ENCODE measurements around the gene EGF. TPM values are rescaled to one million over a fixed set of nuclear protein-coding genes. Genes with fewer than 3 reads are reported as not detected.

Gene EGF
- total RNA-seq, 2 donors from 2014 or later: 14.6 to 33.7 TPM

GRCh38 chr4:110005461-110006056, 92.9 kb downstream of the EGF start:
- H3K9ac ChIP-seq (ENCODE audit: extremely low read depth, low read length, poor library complexity, severe bottlenecking): no peak overlapping the region
- peaks cover 7% of the 10 kb centered on the region for H3K36me3 ChIP-seq (ENCODE audit: control insufficient read depth, insufficient read depth, low read length)
- H3K9me3 ChIP-seq (ENCODE audit: control insufficient read depth, low read length): no peaks in the 10 kb centered on the region
- H3K27ac ChIP-seq (ENCODE audit: low read depth, low read length): no peak overlapping the region
- no peak overlapping the region for H3K27ac Mint-ChIP-seq
- no peak for DNase-seq
- 0 to 53% methylated on average over 1 of the region's 1 CpG for WGBS, 2 experiments (ENCODE audit: insufficient coverage in 1 of 2, insufficient read length in 1 of 2)
- H3K4me1 Mint-ChIP-seq: peaks cover 10% of the 10 kb centered on the region
- no peak overlapping the region for H3K4me3 Mint-ChIP-seq
- no peaks in the 10 kb centered on the region for H3K4me1 ChIP-seq (ENCODE audit: control insufficient read depth, insufficient read depth, low read length)
- peaks cover 3% of the 10 kb centered on the region for H3K36me3 Mint-ChIP-seq (ENCODE audit: low read depth)
- H3K27me3 ChIP-seq (ENCODE audit: control insufficient read depth, insufficient read depth, low read length, poor library complexity, severe bottlenecking): no peaks in the 10 kb centered on the region
- no peak overlapping the region for H3K4me3 ChIP-seq (ENCODE audit: low read length)
- peak; percentile 91 for TF ChIP-seq CTCF (conservative IDR thresholded peaks at IDR 0.05)
- no peaks in the 10 kb centered on the region for H3K9me3 Mint-ChIP-seq
- no peaks in the 10 kb centered on the region for H3K27me3 Mint-ChIP-seq (ENCODE audit: insufficient read depth)

GRCh38 chr4:110007217-110007616, 94.5 kb downstream of the EGF start:
- H3K4me1 ChIP-seq (ENCODE audit: control insufficient read depth, insufficient read depth, low read length): no peaks in the 10 kb centered on the region
- H3K4me1 Mint-ChIP-seq: peaks cover 10% of the 10 kb centered on the region
- H3K9ac ChIP-seq (ENCODE audit: extremely low read depth, low read length, poor library complexity, severe bottlenecking): no peak overlapping the region
- H3K4me3 ChIP-seq (ENCODE audit: low read length): no peak overlapping the region
- H3K27me3 Mint-ChIP-seq (ENCODE audit: insufficient read depth): no peaks in the 10 kb centered on the region
- H3K4me3 Mint-ChIP-seq: no peak overlapping the region
- TF ChIP-seq CTCF (conservative IDR thresholded peaks at IDR 0.05): no peak
- H3K36me3 ChIP-seq (ENCODE audit: control insufficient read depth, insufficient read depth, low read length): no peaks in the 10 kb centered on the region
- DNase-seq: no peak
- no peaks in the 10 kb centered on the region for H3K9me3 Mint-ChIP-seq
- no peaks in the 10 kb centered on the region for H3K27me3 ChIP-seq (ENCODE audit: control insufficient read depth, insufficient read depth, low read length, poor library complexity, severe bottlenecking)
- no peak overlapping the region for H3K27ac Mint-ChIP-seq
- 96% methylated on average over 3 of the region's 3 CpGs; no CpG with 5 or more reads in 1 of the 2 experiments for WGBS, 2 experiments (ENCODE audit: insufficient coverage in 1 of 2, insufficient read length in 1 of 2)
- peaks cover 8% of the 10 kb centered on the region for H3K36me3 Mint-ChIP-seq (ENCODE audit: low read depth)
- H3K9me3 ChIP-seq (ENCODE audit: control insufficient read depth, low read length): no peaks in the 10 kb centered on the region
- H3K27ac ChIP-seq (ENCODE audit: low read depth, low read length): no peak overlapping the region

- H3K4me1 Mint-ChIP-seq: peaks cover 18% of the 10 kb centered on the region
- H3K27ac ChIP-seq (ENCODE audit: low read depth, low read length): no peak overlapping the region
- no peaks in the 10 kb centered on the region for H3K27me3 ChIP-seq (ENCODE audit: control insufficient read depth, insufficient read depth, low read length, poor library complexity, severe bottlenecking)
- no peak for TF ChIP-seq CTCF (conservative IDR thresholded peaks at IDR 0.05)
- no peak overlapping the region for H3K27ac Mint-ChIP-seq
- H3K36me3 Mint-ChIP-seq (ENCODE audit: low read depth): peaks cover 5% of the 10 kb centered on the region
- H3K36me3 ChIP-seq (ENCODE audit: control insufficient read depth, insufficient read depth, low read length): no peaks in the 10 kb centered on the region
- DNase-seq: no peak
- H3K4me3 Mint-ChIP-seq: no peak overlapping the region
- peaks cover 4% of the 10 kb centered on the region for H3K4me1 ChIP-seq (ENCODE audit: control insufficient read depth, insufficient read depth, low read length)
- H3K9me3 Mint-ChIP-seq: no peaks in the 10 kb centered on the region
- no peaks in the 10 kb centered on the region for H3K27me3 Mint-ChIP-seq (ENCODE audit: insufficient read depth)
- H3K9me3 ChIP-seq (ENCODE audit: control insufficient read depth, low read length): no peaks in the 10 kb centered on the region
- H3K9ac ChIP-seq (ENCODE audit: extremely low read depth, low read length, poor library complexity, severe bottlenecking): no peak overlapping the region
- H3K4me3 ChIP-seq (ENCODE audit: low read length): no peak overlapping the region
- 63 to 93% methylated on average over 1 to 2 of the region's 2 CpGs for WGBS, 2 experiments (ENCODE audit: insufficient coverage in 1 of 2, insufficient read length in 1 of 2)
These were observed 95.9 kb downstream of the EGF start for GRCh38 chr4:110008540-110008939.

Measured in endodermal cell (in vitro differentiated cells).